SK-N-MC (cell line): ENCODE results near the gene RHOU.

Experiments used
- EZH2 ChIP-seq: fragments of 200-600 bp; sonication (generic); IDR thresholded peaks from one replicate; pipeline ENCODE4 v1.6.1; 2017; ENCODE audit warnings: antibody characterized with exemption
- FOXP2 ChIP-seq: optimal IDR thresholded peaks from 2 replicates; pipeline ENCODE3; 2011; ENCODE audit warnings: mild to moderate bottlenecking, moderate library complexity; ENCODE audit not compliant: insufficient read depth; ENCODE audit errors: extremely low read length, control extremely low read depth
- POLR2AphosphoS5 ChIP-seq: IDR thresholded peaks from 2 replicates; pipeline ENCODE4 v1.6.1; 2012; ENCODE audit warnings: mild to moderate bottlenecking, low read depth, low read length, borderline replicate concordance

DNA sequence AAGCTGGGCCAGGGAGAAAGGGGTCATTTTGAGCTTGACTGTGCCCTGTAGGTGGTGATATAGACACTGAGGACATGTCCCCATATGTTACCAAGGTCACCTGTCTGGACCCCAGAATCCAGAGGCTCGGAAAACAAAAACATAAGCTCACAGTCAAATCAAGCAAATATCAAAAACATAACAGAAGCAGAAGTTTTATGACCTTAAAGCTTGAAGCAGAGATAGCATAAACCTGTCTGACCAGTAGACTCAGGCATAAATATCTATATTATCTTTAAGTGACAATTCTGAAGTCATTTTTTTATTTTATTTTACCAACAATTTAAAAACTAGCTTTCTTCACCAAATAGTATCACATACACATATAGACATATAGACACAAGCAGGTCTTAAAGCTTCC lies 32.8 kb upstream of the RHOU start:
- TF ChIP-seq POLR2AphosphoS5: no peak
- no peak for TF ChIP-seq EZH2
- TF ChIP-seq FOXP2: no peak
